Neural progenitor cell (in vitro differentiated cells): Measurements from ENCODE around the gene SH2D4B. TPM values are rescaled to one million over a fixed set of nuclear protein-coding genes. Genes with fewer than 3 reads are reported as not detected.

Source experiments
- DNase-seq: peaks from one replicate; pipeline ENCODE4 v3.0.0-alpha.2; 2016; ENCODE audit warnings: low spot score
- H2AFZ ChIP-seq: fragments of 200-600 bp; sonication (generic); replicated peaks from 2 replicates; pipeline ENCODE4 v1.6.1; 2016; ENCODE audit warnings: antibody characterized with exemption
- H3F3A ChIP-seq: fragments of 200-600 bp; sonication (generic); 2 replicates; pipeline ENCODE4 v1.6.1; 2016; ENCODE audit warnings: antibody characterized with exemption, low read depth
- H3K27ac ChIP-seq: fragments of 200-600 bp; sonication (generic); 2 replicates; pipeline ENCODE4 v1.5.1; 2016; ENCODE audit warnings: mild to moderate bottlenecking
- H3K27me3 ChIP-seq: fragments of 200-600 bp; sonication (generic); 2 replicates; pipeline ENCODE4 v1.6.1; 2016; ENCODE audit warnings: mild to moderate bottlenecking, moderate library complexity
- H3K36me3 ChIP-seq: fragments of 200-600 bp; sonication (generic); 2 replicates; pipeline ENCODE4 v1.5.1; 2016
- H3K4me1 ChIP-seq: fragments of 200-600 bp; sonication (generic); 2 replicates; pipeline ENCODE4 v1.6.1; 2016; ENCODE audit warnings: mixed run types
- H3K4me2 ChIP-seq: fragments of 200-600 bp; sonication (generic); 2 replicates; pipeline ENCODE4 v1.6.1; 2016
- H3K4me3 ChIP-seq: fragments of 200-600 bp; sonication (generic); 2 replicates; pipeline ENCODE4 v1.5.1; 2016
- H3K79me2 ChIP-seq: fragments of 200-600 bp; sonication (generic); 2 replicates; pipeline ENCODE4 v1.6.1; 2016; ENCODE audit warnings: low read depth
- H3K9ac ChIP-seq: fragments of 200-600 bp; sonication (generic); 2 replicates; pipeline ENCODE4 v1.6.1; 2016
- H3K9me3 ChIP-seq: fragments of 200-600 bp; sonication (generic); 2 replicates; pipeline ENCODE4 v1.5.1; 2016; ENCODE audit warnings: low read depth
- H4K20me1 ChIP-seq: fragments of 200-600 bp; sonication (generic); 2 replicates; pipeline ENCODE4 v1.6.1; 2016; ENCODE audit warnings: low read depth
- H3K27ac Mint-ChIP-seq: 3 replicates; pipeline ENCODE4 v1.8.0; 2021; ENCODE audit warnings: mixed read lengths
- H3K27me3 Mint-ChIP-seq: 2 replicates; pipeline ENCODE4 v1.8.0; 2022; ENCODE audit warnings: low read depth, mild to moderate bottlenecking, inconsistent platforms, moderate library complexity, mixed read lengths; ENCODE audit not compliant: insufficient read depth
- H3K36me3 Mint-ChIP-seq: 3 replicates; pipeline ENCODE4 v1.8.0; 2021; ENCODE audit warnings: mixed read lengths
- H3K4me1 Mint-ChIP-seq: 3 replicates; pipeline ENCODE4 v1.8.0; 2021; ENCODE audit warnings: mixed read lengths
- H3K4me3 Mint-ChIP-seq: 3 replicates; pipeline ENCODE4 v1.8.0; 2021; ENCODE audit warnings: mild to moderate bottlenecking, moderate library complexity, mixed read lengths
- H3K9me3 Mint-ChIP-seq: 3 replicates; pipeline ENCODE4 v1.8.0; 2020; ENCODE audit warnings: mixed read lengths
- EZH2 ChIP-seq: fragments of 200-600 bp; sonication (generic); IDR thresholded peaks from 2 replicates; pipeline ENCODE4 v1.6.1; 2017; ENCODE audit warnings: antibody characterized with exemption, mild to moderate bottlenecking, moderate library complexity
- EZH2phosphoT487 ChIP-seq: fragments of 200-600 bp; sonication (generic); IDR thresholded peaks from 2 replicates; pipeline ENCODE4 v1.6.1; 2017; ENCODE audit warnings: antibody characterized with exemption
- total RNA-seq: library from RNA; depleted of rRNA; stranded (reverse); fragments of >200 nt; gene quantifications from 2 replicates; pipeline ENCODE4 v1.2.3, GENCODE V29; 2015; ENCODE audit warnings: low replicate concordance
- TF ChIP-seq, protein P1 (sequence below): fragments of 200-600 bp; sonication (generic); IDR thresholded peaks from 2 replicates; pipeline ENCODE4 v1.5.1; 2017; ENCODE audit warnings: antibody characterized with exemption, mild to moderate bottlenecking

Gene SH2D4B
- total RNA-seq, 1 donor from 2014 or later, result 0.11 TPM

DNA sequence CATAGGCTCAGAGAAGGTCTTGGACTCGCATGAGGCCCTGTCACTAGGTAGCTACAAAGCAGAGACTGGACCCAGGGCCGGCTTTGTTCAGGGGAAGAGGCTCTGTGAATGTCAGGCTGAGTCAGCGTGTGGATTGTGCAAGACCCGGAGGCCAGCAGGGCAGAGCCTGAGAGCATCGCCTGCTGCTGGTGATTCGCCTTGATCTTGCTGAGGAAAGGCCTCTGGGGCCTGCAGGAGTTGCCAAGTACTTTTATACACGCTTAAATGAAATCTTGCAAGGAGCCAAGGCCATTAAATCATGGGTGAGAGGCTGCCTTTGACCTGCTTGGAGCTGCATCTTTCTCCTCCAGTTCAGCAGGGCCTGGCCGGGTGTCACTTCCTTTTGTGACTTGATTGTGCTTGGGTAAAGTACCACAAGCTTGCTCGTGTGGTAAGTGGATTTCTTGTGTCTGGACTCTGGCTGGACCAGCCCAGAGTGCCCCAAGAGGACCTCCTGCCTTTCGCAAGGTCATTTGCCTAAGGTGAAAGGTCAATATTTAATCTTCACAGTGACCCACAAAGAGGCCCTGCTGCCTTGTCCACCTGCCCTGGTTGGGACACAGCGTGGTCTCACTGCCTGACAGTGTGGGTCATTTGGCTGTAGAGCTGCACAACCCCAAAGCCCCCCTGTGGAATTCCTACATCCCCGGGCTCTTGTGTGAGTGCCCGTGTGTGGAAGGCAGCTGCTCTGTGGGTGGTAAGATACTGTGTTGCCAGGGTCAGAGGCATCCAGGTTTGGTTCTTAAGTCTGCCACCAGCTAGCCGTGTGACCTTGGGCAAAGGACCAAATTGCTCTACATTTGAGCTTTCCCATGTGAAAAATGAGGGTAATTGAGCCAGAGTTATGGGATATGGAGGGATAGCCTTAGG lies 38.6 kb upstream of the SH2D4B start:
- H3K27me3 ChIP-seq, result no peaks in the 10 kb centered on the region
- no peak overlapping the region for H3K4me3 ChIP-seq
- peaks cover 16% of the 10 kb centered on the region for H3F3A ChIP-seq
- H3K9me3 Mint-ChIP-seq, result peaks cover 18% of the 10 kb centered on the region
- H3K27me3 Mint-ChIP-seq, result peaks cover 4% of the 10 kb centered on the region
- H3K27ac Mint-ChIP-seq, result peak overlapping the region; percentile 91
- H2AFZ ChIP-seq, result no peak overlapping the region
- peaks cover 75% of the 10 kb centered on the region for H3K4me1 Mint-ChIP-seq
- no peak overlapping the region for H3K4me2 ChIP-seq
- TF ChIP-seq EZH2 (no peak), EZH2phosphoT487 (no peak)
- TF ChIP-seq, protein P1, sequence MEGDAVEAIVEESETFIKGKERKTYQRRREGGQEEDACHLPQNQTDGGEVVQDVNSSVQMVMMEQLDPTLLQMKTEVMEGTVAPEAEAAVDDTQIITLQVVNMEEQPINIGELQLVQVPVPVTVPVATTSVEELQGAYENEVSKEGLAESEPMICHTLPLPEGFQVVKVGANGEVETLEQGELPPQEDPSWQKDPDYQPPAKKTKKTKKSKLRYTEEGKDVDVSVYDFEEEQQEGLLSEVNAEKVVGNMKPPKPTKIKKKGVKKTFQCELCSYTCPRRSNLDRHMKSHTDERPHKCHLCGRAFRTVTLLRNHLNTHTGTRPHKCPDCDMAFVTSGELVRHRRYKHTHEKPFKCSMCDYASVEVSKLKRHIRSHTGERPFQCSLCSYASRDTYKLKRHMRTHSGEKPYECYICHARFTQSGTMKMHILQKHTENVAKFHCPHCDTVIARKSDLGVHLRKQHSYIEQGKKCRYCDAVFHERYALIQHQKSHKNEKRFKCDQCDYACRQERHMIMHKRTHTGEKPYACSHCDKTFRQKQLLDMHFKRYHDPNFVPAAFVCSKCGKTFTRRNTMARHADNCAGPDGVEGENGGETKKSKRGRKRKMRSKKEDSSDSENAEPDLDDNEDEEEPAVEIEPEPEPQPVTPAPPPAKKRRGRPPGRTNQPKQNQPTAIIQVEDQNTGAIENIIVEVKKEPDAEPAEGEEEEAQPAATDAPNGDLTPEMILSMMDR, result no peak
- H3K9me3 ChIP-seq, result no peaks in the 10 kb centered on the region
- peaks cover 77% of the 10 kb centered on the region for H4K20me1 ChIP-seq
- H3K27ac ChIP-seq, result no peak overlapping the region
- H3K36me3 Mint-ChIP-seq, result peaks cover 44% of the 10 kb centered on the region
- DNase-seq, result no peak
- peak overlapping the region; percentile 21 for H3K4me3 Mint-ChIP-seq
- no peaks in the 10 kb centered on the region for H3K36me3 ChIP-seq
- no peak overlapping the region for H3K9ac ChIP-seq
- peaks cover 86% of the 10 kb centered on the region for H3K79me2 ChIP-seq
- H3K4me1 ChIP-seq, result peaks cover 40% of the 10 kb centered on the region

DNA sequence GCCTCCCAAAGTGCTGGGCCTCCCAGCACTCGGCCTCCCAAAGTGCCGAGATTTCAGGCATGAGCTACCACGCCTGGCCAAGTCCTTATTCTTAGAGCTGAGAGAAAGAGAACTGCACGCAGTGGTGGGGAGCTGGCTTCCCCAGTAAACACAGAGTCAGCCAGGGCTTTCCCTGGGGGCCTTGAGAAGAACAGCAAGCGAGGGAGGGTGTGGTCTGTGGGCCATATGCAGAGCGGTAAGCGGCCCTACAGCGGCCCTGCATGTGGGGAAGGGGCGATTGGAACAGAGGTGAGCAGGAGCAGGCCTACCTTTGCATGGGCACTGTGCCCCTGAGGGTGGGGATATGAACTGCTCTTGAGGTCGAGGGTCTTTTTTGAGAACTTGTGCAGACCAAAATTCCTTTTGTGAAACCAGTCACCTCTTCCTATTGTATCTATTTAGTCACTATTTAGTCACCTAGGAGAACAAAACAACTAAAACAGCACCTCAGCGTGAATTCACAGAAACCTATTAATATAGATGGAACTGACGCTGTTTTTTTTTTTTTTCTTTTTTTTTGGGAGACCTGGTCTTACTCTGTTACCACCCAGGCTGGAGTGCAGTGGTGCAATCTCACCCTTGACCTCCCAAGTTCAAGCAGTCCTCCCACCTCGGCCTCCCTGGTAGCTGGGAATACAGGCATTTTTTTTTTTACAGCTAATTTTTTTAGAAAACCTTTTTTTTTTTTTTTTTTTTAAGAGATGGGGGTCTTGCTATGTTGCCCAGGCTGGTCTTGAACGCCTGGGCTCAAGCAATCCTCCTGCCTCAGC lies 36.9 kb upstream of the SH2D4B start:
- Mint-ChIP-seq H3K9me3 (peaks cover 12% of the 10 kb centered on the region), H3K4me3 (no peak overlapping the region), H3K27me3 (peaks cover 7% of the 10 kb centered on the region), H3K36me3 (peaks cover 27% of the 10 kb centered on the region), H3K27ac (peak overlapping the region; percentile 75), H3K4me1 (peaks cover 83% of the 10 kb centered on the region)
- Histone ChIP-seq H3K27ac (no peak overlapping the region), H3K27me3 (no peaks in the 10 kb centered on the region), H3K4me1 (peaks cover 50% of the 10 kb centered on the region), H2AFZ (no peak overlapping the region), H3K4me2 (no peak overlapping the region), H3K36me3 (no peaks in the 10 kb centered on the region), H3K79me2 (peaks cover 79% of the 10 kb centered on the region), H3K9ac (no peak overlapping the region), H4K20me1 (peaks cover 89% of the 10 kb centered on the region), H3F3A (peaks cover 16% of the 10 kb centered on the region), H3K4me3 (no peak overlapping the region), H3K9me3 (no peaks in the 10 kb centered on the region)
- DNase-seq, result no peak
- TF ChIP-seq, protein P1, result no peak
- TF ChIP-seq EZH2 (no peak), EZH2phosphoT487 (no peak)

DNA sequence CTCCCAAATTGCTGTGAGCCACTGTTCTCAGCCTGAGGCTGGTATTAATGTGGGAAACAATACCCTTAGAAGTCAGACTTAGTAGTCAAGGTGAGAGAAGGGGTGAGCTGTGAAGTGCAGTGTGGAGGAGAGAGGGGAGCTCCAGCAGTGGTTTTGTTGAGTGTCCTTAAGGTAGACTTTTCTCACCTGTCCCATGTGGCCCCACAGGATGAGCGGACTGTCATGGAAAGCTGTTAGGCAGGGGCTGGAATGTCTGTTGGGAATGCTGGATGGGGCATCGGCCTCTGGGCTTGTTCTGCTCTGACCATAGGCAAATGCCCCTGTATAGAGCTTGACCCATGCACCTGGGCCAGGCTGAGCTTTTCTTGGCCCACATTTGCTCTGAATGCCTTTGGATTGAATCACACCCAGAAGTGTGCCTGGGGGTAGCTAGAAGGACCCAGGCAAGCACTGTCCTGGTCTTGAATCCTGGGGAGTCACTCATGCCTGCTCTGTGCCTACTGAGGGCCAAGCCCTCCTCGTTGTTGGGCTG lies 36.3 kb upstream of the SH2D4B start:
- Histone ChIP-seq H3K9me3 (no peaks in the 10 kb centered on the region), H3F3A (peaks cover 16% of the 10 kb centered on the region), H4K20me1 (peaks cover 93% of the 10 kb centered on the region), H3K4me2 (no peak overlapping the region), H3K79me2 (peaks cover 79% of the 10 kb centered on the region), H3K36me3 (no peaks in the 10 kb centered on the region), H3K4me3 (no peak overlapping the region), H3K27ac (no peak overlapping the region), H3K9ac (no peak overlapping the region), H3K4me1 (peaks cover 50% of the 10 kb centered on the region), H2AFZ (no peak overlapping the region), H3K27me3 (no peaks in the 10 kb centered on the region)
- Mint-ChIP-seq H3K9me3 (peaks cover 7% of the 10 kb centered on the region), H3K27ac (no peak overlapping the region), H3K4me3 (peak overlapping the region; percentile 19), H3K4me1 (peaks cover 86% of the 10 kb centered on the region), H3K36me3 (peaks cover 21% of the 10 kb centered on the region), H3K27me3 (peaks cover 7% of the 10 kb centered on the region)
- TF ChIP-seq EZH2, result no peak
- TF ChIP-seq EZH2phosphoT487, result no peak
- TF ChIP-seq, protein P1, result no peak
- no peak for DNase-seq
